T follicular helper cell (primary cell): ENCODE data around the gene MARCKSL1.
A peak's percentile ranks its signal among the peaks of the same experiment; 100 is the strongest.
"Not testable (repeated sequence)": the region's sequence is repeated elsewhere in the genome, so short reads cannot be mapped to it uniquely, and the experiment has no call there.

ENCODE experiments used
- DNase-seq: peaks from one replicate; pipeline ENCODE4 v3.0.0-alpha.2; 2020; ENCODE audit warnings: low read depth

MARCKSL1 gene

GRCh38 chr1:32333251-32333963 lies 2.6 kb downstream of the MARCKSL1 start:
- DNase-seq: no peak

- no peak for DNase-seq
These were observed 3.5 kb downstream of the MARCKSL1 start for GRCh38 chr1:32332290-32333079.

DNA sequence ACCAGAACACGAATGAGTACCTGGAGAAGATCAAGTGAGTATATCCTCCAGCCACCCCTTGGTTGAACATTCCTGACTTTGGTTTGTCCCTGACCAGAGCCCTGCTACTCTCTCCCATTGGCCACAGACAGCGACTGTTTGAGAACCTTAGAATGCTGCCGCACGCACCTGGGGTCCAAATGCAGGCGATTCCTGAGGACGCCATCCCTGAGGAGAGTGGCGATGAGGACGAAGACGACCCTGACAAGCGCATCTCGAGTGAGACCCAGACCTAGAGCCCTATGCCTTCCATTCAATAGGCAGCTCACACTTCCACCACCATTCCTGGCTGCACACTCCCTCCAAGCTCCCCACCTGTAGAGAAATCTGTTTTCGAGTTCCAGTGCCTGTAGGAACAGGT lies 4.5 kb downstream of the MARCKSL1 start:
- no peak for DNase-seq

DNA sequence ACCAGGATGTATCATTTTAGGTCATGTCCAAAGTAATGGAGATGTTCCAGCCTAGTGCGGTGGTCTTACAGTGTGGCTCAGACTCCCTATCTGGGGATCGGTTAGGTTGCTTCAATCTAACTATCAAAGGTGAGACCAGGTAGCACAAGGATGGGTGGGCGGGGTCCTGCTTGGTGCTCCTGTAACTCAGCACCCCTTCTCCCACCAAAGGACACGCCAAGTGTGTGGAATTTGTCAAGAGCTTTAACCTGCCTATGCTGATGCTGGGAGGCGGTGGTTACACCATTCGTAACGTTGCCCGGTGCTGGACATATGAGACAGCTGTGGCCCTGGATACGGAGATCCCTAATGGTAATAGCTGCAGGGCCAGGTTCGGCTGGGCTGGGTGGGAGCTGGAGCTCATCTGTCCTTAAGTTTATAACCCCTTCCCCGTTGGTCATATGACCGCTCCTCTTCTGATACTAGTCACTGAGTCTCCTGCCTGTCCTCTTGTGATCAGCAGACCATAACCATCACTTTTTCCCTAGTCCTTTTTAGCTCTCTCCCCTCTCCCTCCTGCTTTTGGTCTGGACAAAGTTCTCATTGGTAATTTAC lies 5.4 kb downstream of the MARCKSL1 start:
- DNase-seq: no peak

DNA sequence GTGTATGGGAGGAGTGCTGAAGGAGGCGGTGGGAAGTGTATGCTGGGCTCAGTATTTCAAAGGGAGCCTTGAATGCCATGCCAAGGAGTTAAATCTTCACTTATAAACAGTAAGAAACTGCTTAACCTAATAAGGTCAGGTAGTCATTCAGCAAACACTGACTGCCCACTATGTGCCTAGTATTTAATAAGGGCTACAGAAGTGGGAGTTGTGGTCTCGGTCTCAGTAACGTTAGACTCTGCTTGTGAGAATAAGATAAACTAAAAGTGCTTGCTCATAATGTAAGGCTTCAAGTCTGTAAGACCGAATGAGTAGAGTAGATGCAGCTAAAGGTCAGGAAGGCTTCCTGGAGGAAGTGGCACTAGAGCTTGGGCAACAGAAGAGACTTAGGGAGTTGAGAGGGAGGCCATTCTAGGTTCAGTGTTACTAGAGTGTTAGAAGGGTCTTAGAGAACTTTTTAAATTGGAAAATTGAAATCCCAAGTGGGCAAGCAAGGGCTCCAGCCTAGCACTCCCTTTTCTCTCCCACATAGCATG lies 6.0 kb downstream of the MARCKSL1 start:
- DNase-seq: no peak

- no peak for DNase-seq
These were observed 8.8 kb downstream of the MARCKSL1 start for GRCh38 chr1:32327204-32327603.

- no peak for DNase-seq
These were observed 14.2 kb downstream of the MARCKSL1 start for GRCh38 chr1:32321712-32322291.

DNA sequence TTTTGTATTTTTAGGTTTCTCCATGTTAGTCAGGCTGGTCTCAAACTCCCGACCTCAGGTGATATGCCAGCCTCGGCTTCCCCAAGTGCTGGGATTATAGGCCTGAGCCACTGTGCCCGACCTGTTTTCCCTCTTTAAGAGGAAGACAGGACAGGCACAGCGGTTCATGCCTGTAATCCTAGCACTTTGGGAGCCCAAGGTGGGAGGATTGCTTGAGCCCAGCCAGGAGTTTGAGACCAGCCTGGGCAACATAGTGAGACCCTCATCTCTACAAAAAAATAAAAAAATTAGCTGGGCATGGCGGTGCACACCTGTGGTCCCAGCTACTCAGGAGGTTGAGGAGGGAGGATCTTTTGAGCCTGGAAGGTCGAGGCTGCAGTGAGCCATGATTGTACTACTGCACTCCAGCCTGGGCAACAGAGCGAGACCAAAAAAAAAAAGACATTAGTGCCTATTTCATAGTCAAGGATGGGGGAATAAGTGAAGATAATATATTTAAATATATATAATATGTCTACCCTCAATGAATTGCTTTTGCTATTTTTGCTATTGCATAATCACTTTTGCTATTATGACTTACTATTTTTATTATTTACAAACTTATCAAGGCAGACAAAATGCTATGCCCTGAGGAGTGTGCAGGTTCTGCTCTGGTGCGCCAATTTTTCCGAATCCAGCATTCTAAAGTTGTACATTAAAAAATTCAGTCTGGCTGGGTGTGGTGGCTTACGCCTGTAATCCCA lies 17.7 kb downstream of the MARCKSL1 start:
- no peak for DNase-seq

DNA sequence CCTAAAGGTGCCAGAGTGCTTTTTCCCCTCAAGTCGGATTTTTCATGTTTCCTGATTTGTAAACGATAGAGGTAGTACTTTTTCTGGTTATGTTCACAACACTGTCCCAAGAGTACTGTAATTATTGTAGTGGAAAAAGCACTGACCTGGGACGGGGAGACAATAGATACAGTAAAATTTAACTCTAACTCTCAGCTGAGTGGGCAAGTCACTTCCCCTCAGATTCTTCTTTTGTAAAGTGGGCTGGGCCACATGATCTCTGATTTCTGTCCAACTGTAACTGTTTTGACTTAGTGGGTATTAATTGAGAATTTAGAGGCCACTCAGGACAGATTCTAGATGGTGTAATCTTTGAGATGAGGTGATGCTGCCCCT lies 19.1 kb downstream of the MARCKSL1 start:
- DNase-seq: no peak

DNA sequence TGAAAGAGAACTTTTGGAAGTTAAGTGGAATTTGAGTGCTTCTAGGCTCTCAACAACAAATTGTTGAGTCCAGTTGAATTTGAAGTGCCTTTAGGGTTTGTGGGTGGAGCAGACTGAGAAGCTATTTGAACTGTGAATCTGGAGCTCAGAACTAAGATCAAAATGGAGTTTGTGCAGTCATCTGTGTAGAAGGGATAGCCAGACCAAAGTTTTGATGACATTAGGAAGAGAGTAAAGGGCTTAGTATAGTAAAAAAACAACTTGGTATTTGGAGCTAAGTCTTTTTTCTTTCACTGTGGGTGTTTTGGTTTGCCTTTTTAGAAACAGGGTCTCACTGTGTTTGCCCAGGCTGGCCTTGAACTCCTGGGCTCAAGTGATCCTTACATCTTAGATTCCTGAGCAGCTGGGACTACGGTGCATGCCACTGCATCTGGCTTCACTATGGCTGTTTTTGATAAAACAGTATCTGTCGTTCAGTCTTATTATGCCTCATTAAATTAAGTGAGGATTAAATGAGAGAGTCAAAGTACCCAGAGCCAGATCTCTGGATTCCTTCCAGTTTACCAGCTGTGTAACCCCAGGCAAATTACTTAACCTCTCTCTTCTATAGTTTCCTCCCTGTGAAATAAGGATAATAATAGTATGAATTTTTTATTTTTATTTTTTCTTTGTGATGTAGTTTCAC lies 24.2 kb downstream of the MARCKSL1 start:
- no peak for DNase-seq

DNA sequence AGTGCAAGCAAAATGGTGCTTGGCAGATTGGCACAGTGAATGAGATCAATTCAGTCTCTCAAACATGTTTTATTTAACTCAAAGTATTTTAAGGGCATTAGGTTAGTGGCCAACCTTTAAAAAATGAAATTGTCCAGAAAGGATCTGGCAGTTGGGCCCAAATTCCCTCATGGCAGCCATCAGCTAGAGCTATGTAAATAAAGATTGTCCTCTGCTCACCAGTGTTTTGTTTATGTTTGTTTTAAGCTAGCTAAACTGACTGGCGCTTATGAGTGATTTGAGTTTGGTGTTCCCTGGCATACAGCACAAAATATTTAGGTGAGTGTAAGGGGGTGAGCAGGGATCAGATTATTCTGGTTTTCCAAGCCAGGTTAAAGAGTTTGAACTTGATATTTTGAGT lies 26.1 kb downstream of the MARCKSL1 start:
- DNase-seq: no peak

GRCh38 chr1:32307324-32307723 lies 28.7 kb downstream of the MARCKSL1 start:
- DNase-seq: no peak

GRCh38 chr1:32305310-32305709 lies 30.7 kb downstream of the MARCKSL1 start:
- DNase-seq: no peak

DNA sequence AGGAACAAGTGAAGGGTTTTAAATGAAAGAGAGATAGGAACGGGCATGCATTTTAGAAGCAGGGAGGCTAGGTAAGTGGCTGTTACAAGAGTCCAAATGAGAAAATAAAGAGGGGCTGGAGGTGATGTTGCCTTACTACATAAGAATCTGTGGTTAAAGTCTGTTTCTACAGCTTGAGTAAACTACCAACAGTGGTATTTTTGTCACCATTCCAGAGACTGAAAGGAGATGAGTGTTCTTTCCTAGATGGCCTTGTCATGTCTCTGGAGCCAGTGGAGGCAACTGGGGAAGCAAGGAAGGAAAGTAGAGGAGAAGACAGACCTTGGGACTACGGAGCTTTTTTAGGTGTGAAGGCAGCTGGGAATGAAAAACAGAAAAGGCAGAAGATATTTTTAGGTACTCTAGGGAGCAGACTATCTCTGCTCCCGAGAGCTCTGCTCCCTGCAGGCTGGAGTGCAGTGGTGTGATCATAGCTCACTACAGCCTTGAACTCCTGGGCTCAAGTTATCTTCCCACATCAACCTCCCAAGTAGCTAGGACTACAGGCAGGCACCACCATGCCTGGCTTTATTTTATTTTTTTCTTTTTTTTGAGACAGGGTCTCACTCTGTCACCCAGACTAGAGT lies 31.9 kb downstream of the MARCKSL1 start:
- no peak for DNase-seq

- no peak for DNase-seq
These were observed 32.7 kb downstream of the MARCKSL1 start for GRCh38 chr1:32303358-32303757.

DNA sequence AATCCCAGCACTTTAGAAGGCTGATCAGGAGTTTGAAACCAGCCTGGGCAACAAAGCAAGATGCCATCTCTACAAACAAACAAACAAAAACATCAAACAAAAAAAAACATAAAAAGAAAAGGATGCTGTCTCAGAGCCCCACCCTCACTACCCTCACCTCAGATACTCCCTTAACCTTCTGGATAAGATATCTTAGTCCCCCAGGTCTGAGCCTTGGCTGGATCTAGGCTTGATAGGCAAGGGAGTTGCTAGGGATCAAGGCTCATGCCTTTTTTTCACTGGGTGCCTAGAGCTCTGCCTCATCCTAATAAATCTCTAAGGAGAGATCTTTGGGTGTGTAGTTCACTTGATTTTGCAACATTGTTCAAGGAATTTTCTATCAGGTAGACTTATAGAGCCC lies 36.7 kb downstream of the MARCKSL1 start:
- DNase-seq: no peak

DNA sequence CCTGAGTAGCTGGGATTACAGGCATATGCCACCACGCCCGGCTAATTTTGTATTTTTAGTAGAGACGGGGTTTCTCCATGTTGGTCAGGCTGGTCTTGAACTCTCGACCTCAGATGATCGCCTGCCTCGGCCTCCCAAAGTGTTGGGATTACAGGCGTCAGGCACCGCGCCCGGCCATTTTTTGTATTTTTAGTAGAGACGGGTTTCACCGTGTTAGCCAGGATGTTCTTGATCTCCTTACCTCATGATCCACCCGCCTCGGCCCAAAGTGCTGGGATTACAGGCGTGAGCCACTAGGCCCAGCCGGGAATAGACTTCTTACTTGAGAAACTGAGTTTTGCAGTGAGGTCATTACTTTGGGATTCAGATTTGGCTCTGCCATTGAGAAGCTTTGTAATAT lies 37.8 kb downstream of the MARCKSL1 start:
- DNase-seq: not testable (repeated sequence)

DNA sequence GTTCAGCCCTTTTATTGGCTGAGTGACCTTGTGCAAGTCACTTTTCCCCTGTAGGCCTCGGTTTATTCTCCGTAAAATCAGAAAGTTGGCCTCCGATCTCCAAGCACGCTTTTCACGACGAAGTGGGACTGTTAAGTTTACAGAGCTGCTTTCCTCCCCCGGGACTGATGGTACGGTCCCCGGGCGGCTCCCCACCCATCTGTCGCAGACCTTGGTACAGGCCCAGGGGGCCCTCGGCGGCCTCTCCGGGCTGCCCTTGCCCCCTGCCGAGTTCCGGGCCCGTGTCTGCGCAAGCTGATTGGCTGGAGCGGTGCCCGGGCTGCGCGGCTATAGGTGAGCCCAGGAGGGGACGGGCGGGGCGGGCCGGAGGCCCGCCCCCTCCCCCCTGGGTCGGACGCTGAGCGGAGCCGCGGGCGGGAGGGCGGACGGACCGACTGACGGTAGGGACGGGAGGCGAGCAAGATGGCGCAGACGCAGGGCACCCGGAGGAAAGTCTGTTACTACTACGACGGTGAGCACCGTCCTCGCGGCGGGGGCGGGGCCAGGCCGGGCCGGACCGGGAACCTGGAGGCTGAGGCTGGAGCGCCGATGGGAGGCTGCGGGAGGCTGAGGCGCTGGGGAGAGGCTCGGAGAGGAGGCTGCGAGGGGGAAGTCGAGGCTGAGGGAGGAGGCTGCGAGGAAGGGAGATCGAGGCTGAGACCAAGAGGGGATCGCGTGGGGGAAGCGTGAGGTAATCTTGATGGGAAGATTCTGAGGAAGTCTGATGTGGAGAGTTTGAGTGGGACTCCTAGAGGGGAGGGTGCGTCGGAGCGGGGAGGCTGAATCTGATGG lies 44.1 kb downstream of the MARCKSL1 start, which contains the start of gene HDAC1:
HDAC1 (plus strand) TSS at position 376 of the 831 bp plus-strand sequence; CDS start at position 463, 87 bp downstream.
- peak; percentile 93 for DNase-seq

DNA sequence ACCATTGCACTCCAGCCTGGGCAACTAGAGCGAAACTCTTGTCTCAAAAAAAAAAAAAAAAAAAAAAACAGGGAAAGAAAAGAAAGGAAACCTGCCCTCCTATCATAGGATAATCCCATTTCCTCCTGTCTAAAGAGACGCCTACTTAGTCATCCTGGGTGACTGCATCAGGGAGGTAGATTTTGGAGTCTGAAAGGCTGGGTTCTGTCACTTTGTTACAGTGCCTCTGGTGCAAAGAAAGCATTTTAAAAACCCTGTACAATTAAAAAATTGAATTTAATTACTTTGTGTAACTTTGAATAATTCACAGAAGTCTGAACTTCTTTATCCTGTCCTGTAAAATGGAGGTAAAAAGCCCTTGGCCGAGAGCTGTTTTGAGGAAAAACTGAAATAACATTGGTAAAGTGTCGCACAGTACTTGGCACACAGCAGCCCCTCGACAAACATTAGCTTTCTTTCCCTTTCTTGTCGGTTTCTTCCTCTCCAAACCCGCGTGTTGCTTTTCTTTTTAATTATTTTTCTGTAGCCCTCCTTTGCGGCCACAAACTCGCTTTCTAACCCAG lies 44.8 kb downstream of the MARCKSL1 start:
- DNase-seq: no peak
